ENCODE results near the gene ATP2B3. TPM values are rescaled to one million over a fixed set of nuclear protein-coding genes. Genes with fewer than 3 reads are reported as not detected.

The ATP2B3 gene
- polyA plus RNA-seq, 1 donor from 2014 or later, result 5.3 TPM

DNA sequence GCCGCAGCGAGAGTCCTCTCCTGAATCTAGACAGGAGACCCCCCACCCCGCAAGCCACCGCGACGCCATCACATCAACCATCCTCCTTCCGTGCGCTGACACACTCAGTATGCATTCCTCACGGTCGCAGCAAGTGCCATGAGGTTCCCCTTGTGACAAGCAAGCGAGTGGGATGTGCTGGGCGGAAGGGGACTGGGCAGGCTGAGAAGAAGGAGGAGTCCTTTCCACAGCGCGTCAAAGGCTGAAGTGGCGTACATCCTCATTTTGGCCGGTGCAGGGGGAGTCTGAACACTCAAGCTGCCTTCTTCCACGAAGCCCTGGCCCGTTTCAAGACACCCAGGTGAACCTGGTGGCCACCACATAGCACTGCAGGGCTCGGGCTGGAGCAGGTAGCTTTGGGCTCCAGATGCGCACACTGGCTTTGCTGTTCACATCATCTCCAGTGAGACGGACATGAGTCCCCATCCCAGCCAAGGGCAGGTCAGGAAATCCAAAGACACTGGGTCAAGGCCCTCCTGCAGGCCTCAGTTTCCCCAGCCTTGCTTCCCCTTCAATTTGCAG lies 51.1 kb downstream of the ATP2B3 start:
- Histone ChIP-seq H3K9me3 (ENCODE audit: low read length) (no peaks in the 10 kb centered on the region), H2AFZ (ENCODE audit: low read depth, low read length) (no peak overlapping the region), H3K4me3 (ENCODE audit: low read length) (no peak overlapping the region), H4K20me1 (ENCODE audit: insufficient read depth) (no peaks in the 10 kb centered on the region), H3K9me2 (ENCODE audit: insufficient read depth, low read length) (no peaks in the 10 kb centered on the region), H3K36me3 (ENCODE audit: insufficient read depth, low read length) (no peaks in the 10 kb centered on the region), H3K4me2 (ENCODE audit: low read length) (no peak overlapping the region), H3F3A (ENCODE audit: insufficient read depth, low read length, poor library complexity, severe bottlenecking) (no peaks in the 10 kb centered on the region), H3K27ac (ENCODE audit: low read length) (no peak overlapping the region), H3K27me3 (ENCODE audit: insufficient read depth, low read depth, low read length) (no peaks in the 10 kb centered on the region), H3K9ac (ENCODE audit: low read length) (no peak overlapping the region), H3K79me2 (replicated peaks; ENCODE audit: insufficient read depth, low read length) (no peaks in the 10 kb centered on the region)
- TF ChIP-seq EZH2 (IDR thresholded peaks at IDR 0.05; ENCODE audit: borderline replicate concordance, insufficient read depth, low read length, poor library complexity, severe bottlenecking) (no peak), EP300 (conservative IDR thresholded peaks at IDR 0.05; ENCODE audit: poor library complexity, severe bottlenecking) (no peak), MXI1 (conservative IDR thresholded peaks at IDR 0.05; ENCODE audit: poor library complexity, severe bottlenecking) (no peak), TAF1 (IDR thresholded peaks at IDR 0.05; ENCODE audit: low read depth) (no peak), POLR2AphosphoS5 (IDR thresholded peaks at IDR 0.05) (no peak), SMC3 (conservative IDR thresholded peaks at IDR 0.05; ENCODE audit: poor library complexity) (no peak), RAD21 (conservative IDR thresholded peaks at IDR 0.05) (no peak)
- TF ChIP-seq, protein P1, sequence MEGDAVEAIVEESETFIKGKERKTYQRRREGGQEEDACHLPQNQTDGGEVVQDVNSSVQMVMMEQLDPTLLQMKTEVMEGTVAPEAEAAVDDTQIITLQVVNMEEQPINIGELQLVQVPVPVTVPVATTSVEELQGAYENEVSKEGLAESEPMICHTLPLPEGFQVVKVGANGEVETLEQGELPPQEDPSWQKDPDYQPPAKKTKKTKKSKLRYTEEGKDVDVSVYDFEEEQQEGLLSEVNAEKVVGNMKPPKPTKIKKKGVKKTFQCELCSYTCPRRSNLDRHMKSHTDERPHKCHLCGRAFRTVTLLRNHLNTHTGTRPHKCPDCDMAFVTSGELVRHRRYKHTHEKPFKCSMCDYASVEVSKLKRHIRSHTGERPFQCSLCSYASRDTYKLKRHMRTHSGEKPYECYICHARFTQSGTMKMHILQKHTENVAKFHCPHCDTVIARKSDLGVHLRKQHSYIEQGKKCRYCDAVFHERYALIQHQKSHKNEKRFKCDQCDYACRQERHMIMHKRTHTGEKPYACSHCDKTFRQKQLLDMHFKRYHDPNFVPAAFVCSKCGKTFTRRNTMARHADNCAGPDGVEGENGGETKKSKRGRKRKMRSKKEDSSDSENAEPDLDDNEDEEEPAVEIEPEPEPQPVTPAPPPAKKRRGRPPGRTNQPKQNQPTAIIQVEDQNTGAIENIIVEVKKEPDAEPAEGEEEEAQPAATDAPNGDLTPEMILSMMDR (IDR thresholded peaks at IDR 0.05; ENCODE audit: poor library complexity, severe bottlenecking), result no peak
- TF ChIP-seq, protein P2, sequence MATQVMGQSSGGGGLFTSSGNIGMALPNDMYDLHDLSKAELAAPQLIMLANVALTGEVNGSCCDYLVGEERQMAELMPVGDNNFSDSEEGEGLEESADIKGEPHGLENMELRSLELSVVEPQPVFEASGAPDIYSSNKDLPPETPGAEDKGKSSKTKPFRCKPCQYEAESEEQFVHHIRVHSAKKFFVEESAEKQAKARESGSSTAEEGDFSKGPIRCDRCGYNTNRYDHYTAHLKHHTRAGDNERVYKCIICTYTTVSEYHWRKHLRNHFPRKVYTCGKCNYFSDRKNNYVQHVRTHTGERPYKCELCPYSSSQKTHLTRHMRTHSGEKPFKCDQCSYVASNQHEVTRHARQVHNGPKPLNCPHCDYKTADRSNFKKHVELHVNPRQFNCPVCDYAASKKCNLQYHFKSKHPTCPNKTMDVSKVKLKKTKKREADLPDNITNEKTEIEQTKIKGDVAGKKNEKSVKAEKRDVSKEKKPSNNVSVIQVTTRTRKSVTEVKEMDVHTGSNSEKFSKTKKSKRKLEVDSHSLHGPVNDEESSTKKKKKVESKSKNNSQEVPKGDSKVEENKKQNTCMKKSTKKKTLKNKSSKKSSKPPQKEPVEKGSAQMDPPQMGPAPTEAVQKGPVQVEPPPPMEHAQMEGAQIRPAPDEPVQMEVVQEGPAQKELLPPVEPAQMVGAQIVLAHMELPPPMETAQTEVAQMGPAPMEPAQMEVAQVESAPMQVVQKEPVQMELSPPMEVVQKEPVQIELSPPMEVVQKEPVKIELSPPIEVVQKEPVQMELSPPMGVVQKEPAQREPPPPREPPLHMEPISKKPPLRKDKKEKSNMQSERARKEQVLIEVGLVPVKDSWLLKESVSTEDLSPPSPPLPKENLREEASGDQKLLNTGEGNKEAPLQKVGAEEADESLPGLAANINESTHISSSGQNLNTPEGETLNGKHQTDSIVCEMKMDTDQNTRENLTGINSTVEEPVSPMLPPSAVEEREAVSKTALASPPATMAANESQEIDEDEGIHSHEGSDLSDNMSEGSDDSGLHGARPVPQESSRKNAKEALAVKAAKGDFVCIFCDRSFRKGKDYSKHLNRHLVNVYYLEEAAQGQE (IDR thresholded peaks at IDR 0.05; ENCODE audit: borderline replicate concordance), result no peak

DNA sequence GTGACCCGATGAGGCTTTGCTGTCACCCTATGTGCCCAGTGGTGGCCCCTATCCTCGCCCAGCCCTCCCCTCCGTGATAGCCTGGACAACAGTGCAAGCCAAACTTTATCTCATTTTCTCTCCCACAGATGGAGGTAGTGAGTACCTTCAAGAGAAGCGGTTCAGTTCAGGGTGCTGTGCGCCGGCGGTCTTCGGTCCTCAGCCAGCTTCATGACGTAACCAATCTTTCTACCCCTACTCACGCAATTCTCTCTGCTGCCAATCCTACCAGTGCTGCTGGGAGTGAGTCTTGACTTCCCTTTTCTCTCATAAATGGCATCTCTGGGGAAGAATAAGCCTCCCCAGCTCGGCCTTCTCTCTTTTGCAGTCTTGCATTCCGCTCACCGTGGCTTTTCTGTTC lies 52.0 kb downstream of the ATP2B3 start:
- Histone ChIP-seq H3K27ac (ENCODE audit: low read length) (no peak overlapping the region), H3K4me2 (ENCODE audit: low read length) (no peak overlapping the region), H3K9me3 (ENCODE audit: low read length) (no peaks in the 10 kb centered on the region), H3F3A (ENCODE audit: insufficient read depth, low read length, poor library complexity, severe bottlenecking) (no peaks in the 10 kb centered on the region), H3K9ac (ENCODE audit: low read length) (no peak overlapping the region), H3K79me2 (replicated peaks; ENCODE audit: insufficient read depth, low read length) (no peaks in the 10 kb centered on the region), H4K20me1 (ENCODE audit: insufficient read depth) (no peaks in the 10 kb centered on the region), H3K27me3 (ENCODE audit: insufficient read depth, low read depth, low read length) (no peaks in the 10 kb centered on the region), H3K9me2 (ENCODE audit: insufficient read depth, low read length) (no peaks in the 10 kb centered on the region), H2AFZ (ENCODE audit: low read depth, low read length) (no peak overlapping the region), H3K36me3 (ENCODE audit: insufficient read depth, low read length) (no peaks in the 10 kb centered on the region), H3K4me3 (ENCODE audit: low read length) (no peak overlapping the region)
- TF ChIP-seq MXI1 (conservative IDR thresholded peaks at IDR 0.05; ENCODE audit: poor library complexity, severe bottlenecking) (no peak), POLR2AphosphoS5 (IDR thresholded peaks at IDR 0.05) (no peak), RAD21 (conservative IDR thresholded peaks at IDR 0.05) (no peak), EP300 (conservative IDR thresholded peaks at IDR 0.05; ENCODE audit: poor library complexity, severe bottlenecking) (no peak), EZH2 (IDR thresholded peaks at IDR 0.05; ENCODE audit: borderline replicate concordance, insufficient read depth, low read length, poor library complexity, severe bottlenecking) (no peak), TAF1 (IDR thresholded peaks at IDR 0.05; ENCODE audit: low read depth) (no peak)
- TF ChIP-seq, protein P1 (IDR thresholded peaks at IDR 0.05; ENCODE audit: poor library complexity, severe bottlenecking), result no peak
- TF ChIP-seq, protein P2 (IDR thresholded peaks at IDR 0.05; ENCODE audit: borderline replicate concordance), result no peak

Data from neural cell (in vitro differentiated cells).